ENCODE data around the gene SLC24A4.

SLC24A4 gene

GRCh38 chr14:92409043-92409442 is 86.1 kb downstream of the SLC24A4 start:
- H3F3A ChIP-seq (ENCODE audit: control insufficient read depth, insufficient read depth): no peaks in the 10 kb centered on the region
- no peaks in the 10 kb centered on the region for H3K4me1 ChIP-seq (ENCODE audit: control insufficient read depth, low read length)
- TF ChIP-seq CTCF (IDR thresholded peaks at IDR 0.05; ENCODE audit: low read depth, low read length, poor library complexity, severe bottlenecking) (no peak), EZH2phosphoT487 (IDR thresholded peaks at IDR 0.05; ENCODE audit: borderline replicate concordance, low read length) (no peak)
- H3K27ac ChIP-seq (ENCODE audit: low read depth, low read length): no peak overlapping the region
- no peak overlapping the region for H3K4me2 ChIP-seq (ENCODE audit: low read length)
- no peaks in the 10 kb centered on the region for H3K79me2 ChIP-seq (ENCODE audit: control insufficient read depth, low read length)
- no peak overlapping the region for H3K4me3 ChIP-seq (ENCODE audit: low read length)
- H3K9me3 ChIP-seq (ENCODE audit: control insufficient read depth, insufficient read depth, low read length): peaks cover 9% of the 10 kb centered on the region; the same call in 1 of the 2 replicates
- H3K9me2 ChIP-seq (replicated peaks; ENCODE audit: control insufficient read depth, low read length): no peaks in the 10 kb centered on the region
- no peaks in the 10 kb centered on the region for H3K36me3 ChIP-seq (ENCODE audit: control insufficient read depth, low read length)
- peaks cover 4% of the 10 kb centered on the region; the same call in 1 of the 2 replicates for H3K27me3 ChIP-seq (ENCODE audit: control insufficient read depth, low read length)
- H4K20me1 ChIP-seq (ENCODE audit: control insufficient read depth, insufficient read depth, low read depth, low read length): no peaks in the 10 kb centered on the region

- H3K9me2 ChIP-seq (replicated peaks; ENCODE audit: control insufficient read depth, low read length): no peaks in the 10 kb centered on the region
- peaks cover 3% of the 10 kb centered on the region; the same call in 1 of the 2 replicates for H3K9me3 ChIP-seq (ENCODE audit: control insufficient read depth, insufficient read depth, low read length)
- no peaks in the 10 kb centered on the region for H3F3A ChIP-seq (ENCODE audit: control insufficient read depth, insufficient read depth)
- H3K4me3 ChIP-seq (ENCODE audit: low read length): no peak overlapping the region
- no peaks in the 10 kb centered on the region for H4K20me1 ChIP-seq (ENCODE audit: control insufficient read depth, insufficient read depth, low read depth, low read length)
- no peak for TF ChIP-seq EZH2phosphoT487 (IDR thresholded peaks at IDR 0.05; ENCODE audit: borderline replicate concordance, low read length)
- TF ChIP-seq CTCF (IDR thresholded peaks at IDR 0.05; ENCODE audit: low read depth, low read length, poor library complexity, severe bottlenecking): no peak
- H3K27me3 ChIP-seq (ENCODE audit: control insufficient read depth, low read length): peaks cover 4% of the 10 kb centered on the region
- H3K36me3 ChIP-seq (ENCODE audit: control insufficient read depth, low read length): no peaks in the 10 kb centered on the region
- H3K4me2 ChIP-seq (ENCODE audit: low read length): no peak overlapping the region
- no peak overlapping the region for H3K27ac ChIP-seq (ENCODE audit: low read depth, low read length)
- no peaks in the 10 kb centered on the region for H3K4me1 ChIP-seq (ENCODE audit: control insufficient read depth, low read length)
- H3K79me2 ChIP-seq (ENCODE audit: control insufficient read depth, low read length): no peaks in the 10 kb centered on the region
Observed at GRCh38 chr14:92411135-92411534, 88.2 kb downstream of the SLC24A4 start.

DNA sequence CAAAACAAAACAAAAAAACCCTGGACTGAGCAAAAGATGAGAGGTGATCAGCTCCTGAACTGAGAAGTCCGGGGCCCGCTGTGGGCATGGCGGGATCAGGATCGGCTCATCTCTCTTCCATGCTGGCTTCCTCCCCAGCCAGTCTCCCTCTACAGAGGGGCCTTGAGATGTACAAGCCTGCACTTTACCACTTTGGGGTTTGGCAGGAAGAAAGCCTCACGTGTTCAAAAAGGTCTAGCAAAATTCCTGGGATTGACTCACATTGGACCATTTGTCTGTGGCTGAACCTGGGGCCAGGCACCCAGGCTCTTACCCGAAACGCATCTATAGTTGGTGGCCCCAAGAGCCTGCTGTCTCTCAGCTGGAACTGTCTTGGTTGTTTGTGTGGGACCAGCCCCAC is 89.0 kb downstream of the SLC24A4 start:
- Histone ChIP-seq H3K36me3 (ENCODE audit: control insufficient read depth, low read length) (no peaks in the 10 kb centered on the region), H3K27me3 (ENCODE audit: control insufficient read depth, low read length) (peaks cover 4% of the 10 kb centered on the region), H3K4me3 (ENCODE audit: low read length) (no peak overlapping the region), H3K79me2 (ENCODE audit: control insufficient read depth, low read length) (no peaks in the 10 kb centered on the region), H4K20me1 (ENCODE audit: control insufficient read depth, insufficient read depth, low read depth, low read length) (no peaks in the 10 kb centered on the region), H3K27ac (ENCODE audit: low read depth, low read length) (no peak overlapping the region), H3K4me2 (ENCODE audit: low read length) (no peak overlapping the region), H3K4me1 (ENCODE audit: control insufficient read depth, low read length) (no peaks in the 10 kb centered on the region), H3K9me2 (replicated peaks; ENCODE audit: control insufficient read depth, low read length) (no peaks in the 10 kb centered on the region), H3K9me3 (ENCODE audit: control insufficient read depth, insufficient read depth, low read length) (no peaks in the 10 kb centered on the region), H3F3A (ENCODE audit: control insufficient read depth, insufficient read depth) (no peaks in the 10 kb centered on the region)
- TF ChIP-seq CTCF (IDR thresholded peaks at IDR 0.05; ENCODE audit: low read depth, low read length, poor library complexity, severe bottlenecking) (no peak), EZH2phosphoT487 (IDR thresholded peaks at IDR 0.05; ENCODE audit: borderline replicate concordance, low read length) (no peak)
